PC-3 (cell line): ENCODE results near the gene PCSK5.

Source experiments
- CTCF ChIP-seq: fragments of 300-600 bp; sonication (generic); conservative IDR thresholded peaks from 2 replicates; pipeline ENCODE4 v1.5.1; 2017; ENCODE audit warnings: antibody characterized with exemption, low read depth, mild to moderate bottlenecking, low read length
- EZH2 ChIP-seq: fragments of 300-600 bp; sonication (generic); IDR thresholded peaks from one replicate; pipeline ENCODE4 v1.6.1; 2017; ENCODE audit warnings: antibody characterized with exemption, mild to moderate bottlenecking, low read length; ENCODE audit not compliant: unreplicated experiment

DNA sequence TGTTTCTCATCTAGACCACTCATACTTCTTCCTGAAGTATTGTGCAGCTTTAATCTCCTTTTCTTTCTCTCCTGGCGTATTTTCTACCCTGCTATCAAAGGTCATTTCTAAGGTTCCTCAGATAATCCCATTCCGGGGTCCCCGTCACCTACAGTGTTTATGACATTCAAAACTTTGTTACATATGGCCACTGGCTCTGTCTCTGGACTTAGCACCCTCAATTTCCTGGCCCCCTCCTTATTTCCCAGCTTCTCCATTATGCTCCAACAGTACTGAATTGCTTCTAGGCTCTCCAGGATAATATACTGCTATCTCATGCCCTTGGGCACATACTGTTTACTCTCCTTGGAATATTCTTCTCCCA lies 472.5 kb downstream of the PCSK5 start:
- TF ChIP-seq CTCF (no peak), EZH2 (no peak)
